Fibroblast of peridontal ligament (primary cell): ENCODE measurements around the gene TBATA.
"Not testable (repeated sequence)": the region's sequence is repeated elsewhere in the genome, so short reads cannot be mapped to it uniquely, and the experiment has no call there.

ENCODE experiments used
- DNase-seq: peaks from one replicate; pipeline ENCODE4 v3.0.0-alpha.2; 2010; ENCODE audit errors: extremely low read depth

Gene TBATA

DNA sequence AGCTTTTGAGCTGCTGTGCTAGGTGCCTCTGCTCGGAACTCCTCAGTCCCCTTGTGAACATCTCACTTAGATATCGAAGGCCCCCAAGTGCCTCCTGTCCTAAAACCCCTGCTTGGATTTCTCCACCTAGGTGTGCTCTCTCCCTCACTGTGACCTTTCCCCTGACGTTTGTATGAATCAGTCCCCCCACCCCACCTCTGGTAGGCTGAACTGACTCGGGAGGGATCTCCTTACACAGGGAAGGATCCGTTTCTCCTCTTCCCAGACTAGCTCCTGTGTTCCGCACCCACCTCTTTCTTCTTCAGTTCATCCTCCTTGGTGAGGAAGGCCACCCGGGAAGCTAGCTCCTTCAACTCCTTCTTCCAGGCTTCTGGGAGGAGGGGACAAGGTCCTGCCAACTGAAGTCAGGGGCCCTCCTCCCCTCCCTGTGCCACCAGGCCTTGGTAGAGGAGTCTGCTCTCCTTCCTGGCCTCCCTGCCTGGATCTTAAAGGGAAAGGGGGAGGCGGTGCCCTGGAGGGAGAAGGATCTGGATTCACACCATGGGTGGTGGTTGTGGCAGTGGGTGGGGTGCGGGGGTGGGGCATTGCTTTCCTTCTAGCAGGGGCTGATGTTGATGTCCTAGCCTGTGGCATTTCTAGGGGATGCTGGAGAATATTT lies 6.8 kb downstream of the TBATA start:
- DNase-seq, result no peak

DNA sequence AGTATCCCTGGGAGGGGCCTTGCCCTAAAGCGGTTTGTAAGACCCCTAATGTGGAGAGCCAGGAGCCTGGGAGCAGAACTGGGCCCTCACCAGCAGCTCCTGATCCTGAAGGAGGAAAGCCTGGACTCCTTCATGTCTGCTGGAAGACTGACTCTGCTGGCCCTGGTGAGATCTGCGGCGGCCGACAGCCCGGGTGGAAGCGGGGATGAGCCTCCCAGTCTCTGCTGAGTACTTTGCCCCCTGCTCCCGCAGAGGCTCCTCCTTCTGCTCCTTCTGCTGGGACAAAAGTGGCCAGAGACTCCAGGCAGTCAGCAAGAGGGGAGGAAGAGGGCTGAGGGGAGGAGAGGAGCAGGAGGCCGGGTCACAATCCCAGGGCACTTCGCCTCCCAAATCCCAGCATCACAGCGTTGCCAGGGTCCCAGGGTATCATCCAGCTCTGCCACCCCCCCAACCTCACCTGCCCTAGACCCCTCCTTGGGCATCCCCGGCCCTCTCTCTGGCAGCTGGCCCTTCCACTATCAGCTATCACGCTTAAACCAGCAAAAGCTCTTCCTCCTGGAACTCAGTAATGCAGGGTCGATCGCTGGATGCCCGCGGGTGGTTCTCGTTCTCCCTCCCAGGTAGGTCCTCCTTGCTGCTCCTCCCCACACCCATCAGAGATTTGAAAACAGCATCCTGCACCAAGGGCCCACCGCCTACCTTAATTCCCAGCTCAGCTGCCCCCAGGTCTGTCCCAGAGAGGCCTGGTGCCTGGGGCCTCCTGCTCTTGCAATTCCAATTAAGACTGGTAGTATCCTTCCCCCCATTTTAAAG lies 7.9 kb downstream of the TBATA start:
- no peak for DNase-seq

- DNase-seq, result no peak
Observed at GRCh38 chr10:70776455-70777005, 8.6 kb downstream of the TBATA start.

GRCh38 chr10:70775679-70776454 lies 9.3 kb downstream of the TBATA start:
- no peak for DNase-seq

- DNase-seq, result no peak
Observed at GRCh38 chr10:70774810-70775678, 10.1 kb downstream of the TBATA start.

GRCh38 chr10:70773965-70774809 lies 11.0 kb downstream of the TBATA start:
- no peak for DNase-seq

- DNase-seq, result no peak
Observed at GRCh38 chr10:70773461-70773860, 11.7 kb downstream of the TBATA start.

DNA sequence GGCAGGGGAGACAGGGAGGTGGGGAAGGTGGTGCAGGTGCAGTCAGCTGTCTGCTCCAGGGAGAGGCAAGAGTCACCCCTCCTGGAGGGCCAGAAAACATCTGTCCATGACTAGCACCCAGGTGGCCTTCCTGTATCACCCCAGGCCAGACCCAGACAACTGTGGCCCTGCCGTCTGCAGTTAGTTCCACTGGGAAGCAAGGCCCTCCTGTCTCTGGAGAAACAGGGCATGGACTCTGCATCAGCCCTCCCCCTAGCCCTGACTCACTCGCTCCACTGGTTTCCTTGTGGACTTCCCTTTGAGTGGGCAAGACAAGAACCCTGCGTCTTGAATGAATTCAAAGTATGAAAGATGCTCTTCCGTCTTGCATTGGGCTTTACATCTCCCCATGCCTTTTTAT lies 12.6 kb downstream of the TBATA start:
- DNase-seq, result no peak

DNA sequence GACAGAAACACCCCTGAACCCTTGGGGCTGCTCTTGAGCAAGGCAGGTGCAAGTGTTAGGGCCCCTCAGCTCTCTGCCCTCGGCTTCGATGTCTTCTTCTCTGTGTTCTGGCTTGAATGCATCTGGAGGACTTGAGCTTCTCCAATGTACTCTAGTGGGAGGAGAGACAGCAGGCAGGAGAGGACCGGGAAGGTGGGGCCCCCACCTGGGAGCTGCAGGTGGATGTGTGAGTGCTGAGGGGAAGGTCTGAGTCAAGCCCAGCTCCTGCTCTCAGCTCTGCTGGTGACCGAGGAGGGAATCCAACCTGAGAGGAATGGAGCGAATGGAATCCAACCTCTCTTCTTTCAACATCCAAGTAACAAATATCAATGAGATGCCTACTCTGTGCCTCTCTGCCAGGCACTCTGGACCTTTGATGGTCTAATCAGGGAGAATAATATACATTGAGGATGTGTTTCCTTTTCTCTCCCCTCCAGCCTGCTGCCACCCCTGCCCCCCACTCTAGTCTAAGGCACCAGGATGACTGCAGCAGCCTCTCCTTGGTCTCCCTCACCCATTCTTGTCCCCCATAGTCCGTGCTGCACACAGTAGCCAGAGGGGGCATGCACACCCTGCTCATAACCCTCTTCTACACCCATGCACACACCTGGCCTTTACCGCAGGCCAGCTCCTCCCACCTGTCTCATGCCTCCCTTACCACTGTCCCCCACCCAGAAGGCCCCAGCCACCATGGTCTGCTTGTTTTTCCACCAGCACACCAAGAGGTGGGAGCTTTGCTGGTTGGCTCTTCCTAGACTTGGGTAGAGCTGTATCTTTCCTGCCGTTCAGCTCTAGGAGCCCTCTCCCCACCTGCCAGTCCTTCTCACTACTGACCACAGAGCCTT lies 13.6 kb downstream of the TBATA start:
- DNase-seq, result no peak

- DNase-seq, result not testable (repeated sequence)
Observed at GRCh38 chr10:70770516-70770915, 14.7 kb downstream of the TBATA start.

GRCh38 chr10:70770001-70770400 lies 15.2 kb downstream of the TBATA start:
- DNase-seq, result no peak

- no peak for DNase-seq
Observed at GRCh38 chr10:70769121-70769520, 16.1 kb downstream of the TBATA start.

DNA sequence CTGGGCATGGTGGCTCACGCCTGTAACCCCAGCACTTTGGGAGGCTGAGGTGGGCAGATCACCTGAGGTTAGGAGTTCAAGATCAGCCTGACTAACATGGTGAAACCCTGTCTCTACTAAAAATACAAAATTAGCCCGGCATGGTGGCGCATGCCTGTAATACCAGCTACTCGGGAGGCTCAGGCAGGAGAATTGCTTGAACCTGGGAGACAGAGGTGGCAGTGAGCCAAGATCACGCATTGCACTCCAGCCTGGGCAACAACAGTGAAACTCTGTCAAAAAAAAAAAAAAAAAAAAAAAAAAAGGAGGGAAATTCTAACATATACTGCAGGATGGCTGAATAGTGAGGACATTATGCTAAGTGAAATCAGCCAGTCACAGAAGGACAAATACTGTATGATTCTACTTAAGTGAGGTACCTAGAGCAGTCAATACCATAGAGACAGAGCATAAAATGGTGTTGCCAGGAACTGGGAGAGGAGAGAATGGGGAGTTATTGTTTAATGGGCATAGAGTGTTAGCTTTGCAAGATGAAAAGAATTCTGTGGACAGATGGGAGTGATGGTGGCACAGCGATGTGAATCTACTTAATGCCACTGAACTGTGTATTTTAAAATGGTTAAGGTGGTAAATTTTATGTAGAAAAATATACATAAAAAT lies 17.0 kb downstream of the TBATA start:
- not testable (repeated sequence) for DNase-seq

- no peak for DNase-seq
Observed at GRCh38 chr10:70765794-70766594, 19.2 kb downstream of the TBATA start.

DNA sequence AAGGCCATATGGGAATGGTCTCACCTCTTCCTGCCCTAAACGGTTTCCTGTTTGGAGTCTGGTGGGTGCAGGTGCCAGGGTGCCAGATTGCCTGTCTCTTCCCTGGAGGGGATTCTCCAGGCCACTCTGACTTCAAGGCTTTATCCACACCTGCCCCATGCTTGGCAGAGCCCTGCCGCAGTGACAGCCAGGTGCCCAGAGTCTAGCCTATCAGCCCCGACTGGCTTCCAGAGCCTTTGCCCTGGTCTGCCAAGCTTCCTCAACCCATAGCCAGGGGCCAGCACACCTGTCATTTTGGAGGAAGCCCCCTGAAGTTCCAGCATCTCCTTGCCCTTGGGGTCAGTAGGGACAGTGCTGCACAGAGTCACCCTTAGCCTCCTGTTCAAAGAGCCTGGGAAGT lies 21.6 kb downstream of the TBATA start:
- no peak for DNase-seq

- DNase-seq, result no peak
Observed at GRCh38 chr10:70762441-70763175, 22.6 kb downstream of the TBATA start.

DNA sequence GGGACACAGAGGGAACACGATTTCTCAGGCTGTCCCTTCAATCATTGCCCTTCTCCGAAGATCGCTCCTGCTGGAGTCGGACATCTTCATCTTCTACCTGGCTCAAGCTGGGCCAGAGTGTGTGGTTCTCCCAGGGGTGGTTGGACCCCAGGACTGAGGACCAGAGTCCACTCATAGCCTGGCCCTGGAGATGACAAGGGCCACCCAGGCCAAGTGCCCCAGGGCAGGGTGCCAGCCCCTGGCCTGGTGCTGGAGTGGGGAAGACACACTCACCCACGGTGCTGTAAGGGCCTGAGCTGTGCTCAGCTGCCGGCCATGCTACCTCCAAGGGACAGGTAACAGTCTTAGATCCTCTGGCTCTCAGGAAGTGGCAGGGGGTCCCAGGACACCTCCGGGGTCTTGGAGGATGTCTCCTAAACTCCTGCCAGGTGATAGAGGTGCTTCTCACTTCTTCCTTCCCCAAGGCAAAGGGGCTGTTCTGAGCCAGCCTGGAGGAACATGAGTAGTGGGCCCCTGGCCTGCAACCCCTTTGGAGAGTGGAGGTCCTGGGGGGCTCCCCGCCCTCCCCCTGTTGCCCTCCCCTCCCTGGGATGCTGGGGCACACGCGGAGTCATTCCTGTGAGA lies 23.3 kb downstream of the TBATA start:
- no peak for DNase-seq
